HG03108 (cell line): ENCODE measurements around the gene SV2B.

Experiments
- ATAC-seq: cut with Tn5 transposase; IDR thresholded peaks from one replicate; pipeline ENCODE4 v1.9.1; 2021; ENCODE audit warnings: moderate library complexity; ENCODE audit not compliant: unreplicated experiment

SV2B gene

GRCh38 chr15:91135201-91136130 is 35.4 kb downstream of the SV2B start:
- peak; percentile 59 for ATAC-seq

GRCh38 chr15:91136386-91136923 is 36.4 kb downstream of the SV2B start:
- no peak for ATAC-seq

GRCh38 chr15:91140601-91141000 is 40.5 kb downstream of the SV2B start:
- ATAC-seq: no peak

GRCh38 chr15:91141097-91141496 is 41.0 kb downstream of the SV2B start:
- no peak for ATAC-seq

GRCh38 chr15:91142106-91142744 is 42.2 kb downstream of the SV2B start:
- no peak for ATAC-seq

GRCh38 chr15:91142946-91143345 is 42.9 kb downstream of the SV2B start:
- no peak for ATAC-seq

- no peak for ATAC-seq
Measured at GRCh38 chr15:91146728-91147127, 46.7 kb downstream of the SV2B start.

- ATAC-seq: no peak
Measured at GRCh38 chr15:91148243-91148642, 48.2 kb downstream of the SV2B start.

- no peak for ATAC-seq
Measured at GRCh38 chr15:91150502-91151160, 50.6 kb downstream of the SV2B start.

- ATAC-seq: no peak
Measured at GRCh38 chr15:91151781-91152563, 51.9 kb downstream of the SV2B start.

- no peak for ATAC-seq
Measured at GRCh38 chr15:91152896-91153581, 53.0 kb downstream of the SV2B start.

GRCh38 chr15:91153954-91154353 is 53.9 kb downstream of the SV2B start:
- ATAC-seq: no peak

- ATAC-seq: no peak
Measured at GRCh38 chr15:91156175-91156726, 56.2 kb downstream of the SV2B start.

GRCh38 chr15:91158415-91159394 is 58.6 kb downstream of the SV2B start:
- ATAC-seq: no peak

- no peak for ATAC-seq
Measured at GRCh38 chr15:91165850-91166249, 65.8 kb downstream of the SV2B start.

- ATAC-seq: no peak
Measured at GRCh38 chr15:91168457-91168856, 68.4 kb downstream of the SV2B start.

GRCh38 chr15:91171334-91171733 is 71.3 kb downstream of the SV2B start:
- no peak for ATAC-seq

GRCh38 chr15:91182101-91182500 is 82.0 kb downstream of the SV2B start:
- no peak for ATAC-seq

GRCh38 chr15:91183596-91183995 is 83.5 kb downstream of the SV2B start:
- no peak for ATAC-seq
